Spleen (tissue), 7 donors: ENCODE results near the gene NCOR2.

Experiments used
- CTCF ChIP-seq, 11 experiments: fragments of 200-600 bp in 7 of 11; fragments of 450-650 bp in 4 of 11; sonication (generic) in 4 of 11; IDR thresholded peaks in 8 of 11; conservative IDR thresholded peaks in 3 of 11; 1 replicate in 7 of 11; 2 replicates in 4 of 11; pipeline versions ENCODE4 v1.4.0 to v1.8.0; 2016 to 2021; ENCODE audit warnings: antibody characterized with exemption in 11 of 11, inconsistent platforms in 4 of 11, mild to moderate bottlenecking in 1 of 11
- POLR2A ChIP-seq, 3 donors: fragments of 450-650 bp; IDR thresholded peaks; one replicate each; pipeline ENCODE4 v1.5.1; 2017; ENCODE audit warnings: antibody characterized with exemption in 3 of 3, mild to moderate bottlenecking in 1 of 3
- donor health status: DM: no; HTN: no; CAD: no; lungs with moderate emphysema.
- donor health status: DM: no; HTN: no; CAD: no.
- donor health status: DM: no; HTN: no; CAD: no.

GRCh38 chr12:124586756-124587155 is 19.3 kb upstream of the NCOR2 start:
- TF ChIP-seq CTCF (IDR thresholded peaks at IDR 0.05 in 8 of 11, conservative IDR thresholded peaks at IDR 0.05 in 3 of 11) (no peak), POLR2A (IDR thresholded peaks at IDR 0.05) (no peak)
